ENCODE results near the gene MAP3K21. TPM values are rescaled to one million over a fixed set of nuclear protein-coding genes. Genes with fewer than 3 reads are reported as not detected.

Gene MAP3K21
- total RNA-seq, 1 donor from 2014 or later = 0.11 TPM

GRCh38 chr1:233357595-233358397, 30.3 kb downstream of the MAP3K21 start:
- H3K27me3 Mint-ChIP-seq (ENCODE audit: unreplicated experiment) = peaks cover 41% of the 10 kb centered on the region
- H3K36me3 Mint-ChIP-seq (ENCODE audit: unreplicated experiment) = no peaks in the 10 kb centered on the region
- no peak overlapping the region for H3K27ac Mint-ChIP-seq (ENCODE audit: unreplicated experiment)
- peaks cover 1% of the 10 kb centered on the region for H3K4me1 Mint-ChIP-seq (ENCODE audit: unreplicated experiment)
- no peak for DNase-seq (ENCODE audit: extremely low spot score, unreplicated experiment)
- H3K4me3 Mint-ChIP-seq (ENCODE audit: unreplicated experiment) = no peak overlapping the region
- no peak for TF ChIP-seq CTCF (IDR thresholded peaks at IDR 0.05)
- H3K9me3 Mint-ChIP-seq (ENCODE audit: unreplicated experiment) = no peaks in the 10 kb centered on the region

GRCh38 chr1:233359431-233359830, 31.9 kb downstream of the MAP3K21 start:
- Mint-ChIP-seq H3K27me3 (ENCODE audit: unreplicated experiment) (peaks cover 40% of the 10 kb centered on the region), H3K4me1 (ENCODE audit: unreplicated experiment) (peaks cover 1% of the 10 kb centered on the region), H3K9me3 (ENCODE audit: unreplicated experiment) (no peaks in the 10 kb centered on the region), H3K4me3 (ENCODE audit: unreplicated experiment) (no peak overlapping the region), H3K27ac (ENCODE audit: unreplicated experiment) (no peak overlapping the region), H3K36me3 (ENCODE audit: unreplicated experiment) (no peaks in the 10 kb centered on the region)
- DNase-seq (ENCODE audit: extremely low spot score, unreplicated experiment) = no peak
- TF ChIP-seq CTCF (IDR thresholded peaks at IDR 0.05) = no peak

- TF ChIP-seq CTCF (IDR thresholded peaks at IDR 0.05) = no peak
- H3K27me3 Mint-ChIP-seq (ENCODE audit: unreplicated experiment) = peaks cover 38% of the 10 kb centered on the region
- DNase-seq (ENCODE audit: extremely low spot score, unreplicated experiment) = no peak
- H3K27ac Mint-ChIP-seq (ENCODE audit: unreplicated experiment) = no peak overlapping the region
- no peaks in the 10 kb centered on the region for H3K36me3 Mint-ChIP-seq (ENCODE audit: unreplicated experiment)
- peaks cover 1% of the 10 kb centered on the region for H3K4me1 Mint-ChIP-seq (ENCODE audit: unreplicated experiment)
- H3K9me3 Mint-ChIP-seq (ENCODE audit: unreplicated experiment) = no peaks in the 10 kb centered on the region
- H3K4me3 Mint-ChIP-seq (ENCODE audit: unreplicated experiment) = no peak overlapping the region
These were observed 32.4 kb downstream of the MAP3K21 start for GRCh38 chr1:233359905-233360304.

GRCh38 chr1:233360525-233361102, 33.1 kb downstream of the MAP3K21 start:
- H3K4me1 Mint-ChIP-seq (ENCODE audit: unreplicated experiment) = peaks cover 1% of the 10 kb centered on the region
- H3K4me3 Mint-ChIP-seq (ENCODE audit: unreplicated experiment) = no peak overlapping the region
- peaks cover 42% of the 10 kb centered on the region for H3K27me3 Mint-ChIP-seq (ENCODE audit: unreplicated experiment)
- no peak for DNase-seq (ENCODE audit: extremely low spot score, unreplicated experiment)
- no peaks in the 10 kb centered on the region for H3K36me3 Mint-ChIP-seq (ENCODE audit: unreplicated experiment)
- TF ChIP-seq CTCF (IDR thresholded peaks at IDR 0.05) = no peak
- H3K9me3 Mint-ChIP-seq (ENCODE audit: unreplicated experiment) = no peaks in the 10 kb centered on the region
- no peak overlapping the region for H3K27ac Mint-ChIP-seq (ENCODE audit: unreplicated experiment)

- Mint-ChIP-seq H3K4me3 (ENCODE audit: unreplicated experiment) (no peak overlapping the region), H3K9me3 (ENCODE audit: unreplicated experiment) (no peaks in the 10 kb centered on the region), H3K36me3 (ENCODE audit: unreplicated experiment) (no peaks in the 10 kb centered on the region), H3K27ac (ENCODE audit: unreplicated experiment) (no peak overlapping the region), H3K27me3 (ENCODE audit: unreplicated experiment) (peaks cover 43% of the 10 kb centered on the region), H3K4me1 (ENCODE audit: unreplicated experiment) (peaks cover 1% of the 10 kb centered on the region)
- DNase-seq (ENCODE audit: extremely low spot score, unreplicated experiment) = no peak
- TF ChIP-seq CTCF (IDR thresholded peaks at IDR 0.05) = no peak
These were observed 34.4 kb downstream of the MAP3K21 start for GRCh38 chr1:233361876-233362275.
